AML-193 (cell line): Measurements from ENCODE around the gene KCNMA1.

ENCODE experiments used
- DNase-seq, 2 experiments: peaks; one replicate each; lab custom pipeline; 2025; lab: John Stamatoyannopoulos, UW

KCNMA1 gene

GRCh38 chr10:77634939-77635338, 2.7 kb downstream of the KCNMA1 start:
- no peak for DNase-seq

GRCh38 chr10:77633376-77633775, 4.2 kb downstream of the KCNMA1 start:
- DNase-seq, result no peak

- no peak for DNase-seq
Observed at GRCh38 chr10:77631241-77631640, 6.4 kb downstream of the KCNMA1 start.

GRCh38 chr10:77630507-77630848, 7.1 kb downstream of the KCNMA1 start:
- no peak for DNase-seq

- DNase-seq, result no peak
Observed at GRCh38 chr10:77629775-77630506, 7.7 kb downstream of the KCNMA1 start.

GRCh38 chr10:77628906-77629730, 8.5 kb downstream of the KCNMA1 start:
- DNase-seq, result no peak

GRCh38 chr10:77626266-77626935, 11.2 kb downstream of the KCNMA1 start:
- no peak for DNase-seq

- DNase-seq, result no peak
Observed at GRCh38 chr10:77625379-77625778, 12.2 kb downstream of the KCNMA1 start.

- DNase-seq, result no peak
Observed at GRCh38 chr10:77622889-77623291, 14.7 kb downstream of the KCNMA1 start.

GRCh38 chr10:77620731-77621130, 16.9 kb downstream of the KCNMA1 start:
- DNase-seq, result no peak

GRCh38 chr10:77619964-77620703, 17.5 kb downstream of the KCNMA1 start:
- DNase-seq, result no peak

- DNase-seq, result no peak
Observed at GRCh38 chr10:77618117-77618516, 19.5 kb downstream of the KCNMA1 start.

GRCh38 chr10:77616766-77617165, 20.8 kb downstream of the KCNMA1 start:
- DNase-seq, result no peak

GRCh38 chr10:77614778-77615625, 22.6 kb downstream of the KCNMA1 start:
- DNase-seq, result no peak

GRCh38 chr10:77613476-77614130, 24.0 kb downstream of the KCNMA1 start:
- no peak for DNase-seq

GRCh38 chr10:77611670-77612069, 25.9 kb downstream of the KCNMA1 start:
- no peak for DNase-seq

- no peak for DNase-seq
Observed at GRCh38 chr10:77611221-77611620, 26.4 kb downstream of the KCNMA1 start.

GRCh38 chr10:77609781-77610272, 27.8 kb downstream of the KCNMA1 start:
- DNase-seq, result no peak

GRCh38 chr10:77608281-77608680, 29.3 kb downstream of the KCNMA1 start:
- no peak for DNase-seq

GRCh38 chr10:77606751-77607150, 30.9 kb downstream of the KCNMA1 start:
- DNase-seq, result no peak

GRCh38 chr10:77605466-77605865, 32.1 kb downstream of the KCNMA1 start:
- no peak for DNase-seq
